DND-41 (cell line): ENCODE measurements around the gene TNFSF15.

Source experiments
- EZH2 ChIP-seq: IDR thresholded peaks from 3 replicates; pipeline ENCODE4 v1.6.1; 2012; ENCODE audit warnings: borderline replicate concordance, low read depth, mild to moderate bottlenecking, moderate library complexity, low read length, inconsistent platforms; ENCODE audit not compliant: severe bottlenecking
- TF ChIP-seq, protein P1 (sequence below): IDR thresholded peaks from 2 replicates; pipeline ENCODE4 v1.5.1; 2012; ENCODE audit warnings: borderline replicate concordance, low read length, moderate library complexity, mild to moderate bottlenecking; ENCODE audit not compliant: poor library complexity, severe bottlenecking; ENCODE audit errors: extremely low read depth

GRCh38 chr9:114754581-114754980 lies 51.3 kb downstream of the TNFSF15 start:
- TF ChIP-seq, protein P1, sequence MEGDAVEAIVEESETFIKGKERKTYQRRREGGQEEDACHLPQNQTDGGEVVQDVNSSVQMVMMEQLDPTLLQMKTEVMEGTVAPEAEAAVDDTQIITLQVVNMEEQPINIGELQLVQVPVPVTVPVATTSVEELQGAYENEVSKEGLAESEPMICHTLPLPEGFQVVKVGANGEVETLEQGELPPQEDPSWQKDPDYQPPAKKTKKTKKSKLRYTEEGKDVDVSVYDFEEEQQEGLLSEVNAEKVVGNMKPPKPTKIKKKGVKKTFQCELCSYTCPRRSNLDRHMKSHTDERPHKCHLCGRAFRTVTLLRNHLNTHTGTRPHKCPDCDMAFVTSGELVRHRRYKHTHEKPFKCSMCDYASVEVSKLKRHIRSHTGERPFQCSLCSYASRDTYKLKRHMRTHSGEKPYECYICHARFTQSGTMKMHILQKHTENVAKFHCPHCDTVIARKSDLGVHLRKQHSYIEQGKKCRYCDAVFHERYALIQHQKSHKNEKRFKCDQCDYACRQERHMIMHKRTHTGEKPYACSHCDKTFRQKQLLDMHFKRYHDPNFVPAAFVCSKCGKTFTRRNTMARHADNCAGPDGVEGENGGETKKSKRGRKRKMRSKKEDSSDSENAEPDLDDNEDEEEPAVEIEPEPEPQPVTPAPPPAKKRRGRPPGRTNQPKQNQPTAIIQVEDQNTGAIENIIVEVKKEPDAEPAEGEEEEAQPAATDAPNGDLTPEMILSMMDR, result no peak
- no peak for TF ChIP-seq EZH2
